NCI-H526 (cell line): ENCODE data around the gene MVD.

ENCODE experiments used
- DNase-seq, 2 experiments: peaks; one replicate each; lab custom pipeline; 2025; lab: John Stamatoyannopoulos, UW

Gene MVD, protein sequence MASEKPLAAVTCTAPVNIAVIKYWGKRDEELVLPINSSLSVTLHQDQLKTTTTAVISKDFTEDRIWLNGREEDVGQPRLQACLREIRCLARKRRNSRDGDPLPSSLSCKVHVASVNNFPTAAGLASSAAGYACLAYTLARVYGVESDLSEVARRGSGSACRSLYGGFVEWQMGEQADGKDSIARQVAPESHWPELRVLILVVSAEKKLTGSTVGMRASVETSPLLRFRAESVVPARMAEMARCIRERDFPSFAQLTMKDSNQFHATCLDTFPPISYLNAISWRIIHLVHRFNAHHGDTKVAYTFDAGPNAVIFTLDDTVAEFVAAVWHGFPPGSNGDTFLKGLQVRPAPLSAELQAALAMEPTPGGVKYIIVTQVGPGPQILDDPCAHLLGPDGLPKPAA

DNA sequence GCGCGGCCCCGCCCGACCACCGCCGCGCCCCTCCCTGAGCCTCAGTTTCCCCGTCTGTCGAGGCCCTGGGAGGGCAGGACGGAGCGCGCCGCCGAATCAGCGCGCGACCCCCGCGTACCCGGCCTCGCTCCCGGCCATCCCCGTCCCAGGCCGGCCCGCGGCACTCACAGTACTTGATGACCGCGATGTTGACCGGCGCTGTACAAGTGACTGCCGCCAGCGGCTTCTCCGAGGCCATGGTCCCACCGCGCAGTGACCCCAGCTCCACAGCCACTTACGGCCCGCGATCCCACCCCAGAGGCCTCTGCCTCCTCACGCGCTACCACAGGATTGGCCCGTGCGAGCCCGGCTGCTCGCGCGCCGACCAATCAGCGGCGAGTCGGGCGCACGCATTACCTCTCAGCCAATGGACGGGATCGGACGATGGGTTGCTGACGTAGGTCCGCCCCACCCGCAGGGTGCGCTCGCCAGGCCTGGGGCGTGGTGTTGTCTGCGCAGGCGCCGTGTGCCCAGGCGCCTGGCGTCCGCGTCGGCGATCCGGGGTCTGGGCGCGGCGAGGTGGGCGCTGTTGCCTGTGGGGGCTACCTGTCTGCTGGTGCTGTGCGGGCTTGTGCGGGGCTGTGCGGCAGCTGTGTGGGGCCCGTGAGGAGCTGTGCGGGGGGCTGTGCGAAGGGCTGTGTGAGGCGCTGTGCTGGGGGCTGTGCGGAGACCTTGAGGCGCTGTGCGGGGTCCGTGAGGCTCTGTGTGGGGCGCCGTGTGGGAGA lies at the start of gene MVD:
MVD (minus strand) TSS at position 249 of the 764 bp plus-strand sequence; CDS start at position 238, 11 bp downstream.
- peak; percentile 73 to 95 for DNase-seq

DNA sequence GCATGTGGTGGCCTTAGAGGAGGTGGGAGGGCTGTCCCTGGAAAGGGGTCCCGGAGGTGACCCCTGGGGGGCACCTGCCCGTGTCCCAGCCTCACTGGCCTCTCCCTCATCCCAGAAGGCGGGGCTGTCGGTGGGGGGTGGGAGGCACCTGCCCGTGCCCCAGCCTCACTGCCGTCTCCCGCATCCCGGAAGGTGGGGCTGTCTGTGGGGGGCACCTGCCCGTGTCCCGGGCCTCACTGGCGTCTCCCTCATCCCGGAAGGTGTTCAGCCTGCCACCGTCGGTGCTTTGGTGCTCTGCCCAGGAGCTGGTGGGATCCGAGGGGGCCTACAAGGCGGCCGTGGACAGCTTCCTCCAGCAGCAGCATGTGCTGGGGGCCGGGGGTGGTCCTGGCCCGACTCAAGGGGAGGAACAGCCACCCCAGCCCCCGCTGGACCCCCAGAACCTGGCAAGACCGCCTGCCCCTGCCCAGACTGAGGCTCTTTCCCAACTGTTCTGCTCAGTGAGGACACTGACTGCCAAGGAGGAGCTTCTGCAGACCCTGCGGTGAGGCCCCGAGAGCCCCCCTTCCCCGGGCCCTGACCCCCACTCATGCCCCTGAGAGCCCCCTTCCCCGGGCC lies 49.6 kb upstream of the MVD start:
- DNase-seq = no peak

DNA sequence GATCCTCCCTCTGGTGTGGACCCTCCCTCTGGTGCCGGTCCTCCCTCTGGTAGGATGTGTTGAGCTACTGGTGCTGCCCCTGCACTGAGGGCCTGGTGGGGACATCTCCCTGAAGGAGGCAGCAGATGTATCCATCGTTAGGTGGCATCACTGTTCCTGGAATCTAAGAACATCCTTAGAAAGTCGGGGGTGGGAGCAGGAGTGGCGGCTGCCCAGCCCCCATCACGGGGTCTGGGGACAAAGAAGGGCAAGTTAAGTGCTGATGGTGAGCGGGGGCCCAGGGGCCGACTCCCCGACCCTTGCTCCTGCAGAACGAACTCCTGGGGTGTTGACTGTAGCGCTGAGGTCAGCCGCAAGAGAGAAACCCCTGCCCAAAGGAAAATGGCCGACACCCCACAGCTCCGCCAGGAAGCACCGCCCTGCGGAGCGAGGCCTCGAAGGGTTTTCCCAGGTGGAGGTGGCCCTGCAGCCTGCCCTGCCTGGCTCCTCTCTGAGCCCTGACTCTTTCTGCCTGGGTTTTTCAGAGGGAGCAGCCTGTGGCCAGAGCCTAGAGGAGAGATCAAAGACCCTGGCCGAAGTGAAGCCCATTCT lies 49.0 kb upstream of the MVD start:
- no peak for DNase-seq

DNA sequence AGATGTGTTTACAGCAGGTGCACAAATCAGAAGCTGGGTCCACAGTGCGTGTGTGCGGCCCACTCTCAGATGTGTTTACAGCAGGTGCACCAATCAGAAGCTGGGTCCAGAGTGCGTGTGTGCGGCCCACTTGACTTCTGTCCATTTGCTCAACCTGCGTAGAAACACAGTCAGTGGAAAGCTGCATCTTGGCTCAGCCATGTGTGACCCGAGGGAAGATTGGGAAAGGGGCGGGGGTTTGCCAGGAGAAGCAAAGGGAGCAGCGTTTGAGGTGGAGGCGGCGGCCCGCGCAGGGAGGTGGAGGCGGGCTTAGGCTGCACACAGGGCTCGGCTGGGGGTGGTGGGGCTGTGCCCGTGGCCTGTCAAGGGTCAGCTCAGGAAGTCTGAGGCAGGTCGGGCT lies 47.7 kb upstream of the MVD start:
- DNase-seq = no peak

DNA sequence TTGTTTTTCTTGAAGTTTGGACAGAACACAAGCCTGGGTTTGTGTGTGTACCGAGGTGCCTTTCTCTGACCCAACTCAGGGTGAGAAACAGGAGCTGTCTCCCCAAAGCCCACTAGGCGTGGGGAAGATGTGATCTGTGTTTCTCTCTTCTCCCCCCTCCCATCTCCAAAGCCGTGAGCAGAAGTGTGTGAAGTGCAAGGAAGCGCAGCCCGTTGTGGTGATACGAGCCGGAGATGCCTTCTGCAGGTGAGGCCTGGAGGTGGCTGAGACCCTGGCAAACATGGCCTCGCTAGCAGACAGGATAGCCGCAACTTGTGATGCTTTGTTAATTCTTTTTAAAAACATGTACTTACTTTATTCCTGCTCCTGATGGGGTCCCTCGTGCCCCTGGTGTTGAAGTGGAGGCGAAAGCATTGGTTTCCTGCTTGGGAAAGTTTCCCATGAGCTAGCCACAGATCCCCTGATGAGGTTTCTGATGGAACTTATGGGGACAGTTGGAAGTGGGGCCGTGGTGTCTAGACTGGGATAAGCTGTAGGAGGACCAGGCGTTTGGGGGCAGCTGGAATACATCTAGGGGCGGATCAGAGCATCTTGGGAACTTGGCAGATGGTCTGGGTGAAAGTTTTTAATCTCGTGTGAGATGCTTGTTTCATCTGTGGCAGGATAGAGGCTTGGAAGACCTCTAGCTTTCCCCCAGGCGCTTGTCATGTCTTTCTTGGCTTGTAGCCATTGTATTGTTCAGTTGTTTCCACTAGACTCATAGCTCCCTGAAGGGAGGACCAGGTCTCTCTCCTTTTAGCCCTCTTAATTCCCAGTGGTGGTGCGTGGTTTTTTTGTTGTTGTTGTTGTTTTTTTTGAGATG lies 44.3 kb upstream of the MVD start:
- no peak for DNase-seq

DNA sequence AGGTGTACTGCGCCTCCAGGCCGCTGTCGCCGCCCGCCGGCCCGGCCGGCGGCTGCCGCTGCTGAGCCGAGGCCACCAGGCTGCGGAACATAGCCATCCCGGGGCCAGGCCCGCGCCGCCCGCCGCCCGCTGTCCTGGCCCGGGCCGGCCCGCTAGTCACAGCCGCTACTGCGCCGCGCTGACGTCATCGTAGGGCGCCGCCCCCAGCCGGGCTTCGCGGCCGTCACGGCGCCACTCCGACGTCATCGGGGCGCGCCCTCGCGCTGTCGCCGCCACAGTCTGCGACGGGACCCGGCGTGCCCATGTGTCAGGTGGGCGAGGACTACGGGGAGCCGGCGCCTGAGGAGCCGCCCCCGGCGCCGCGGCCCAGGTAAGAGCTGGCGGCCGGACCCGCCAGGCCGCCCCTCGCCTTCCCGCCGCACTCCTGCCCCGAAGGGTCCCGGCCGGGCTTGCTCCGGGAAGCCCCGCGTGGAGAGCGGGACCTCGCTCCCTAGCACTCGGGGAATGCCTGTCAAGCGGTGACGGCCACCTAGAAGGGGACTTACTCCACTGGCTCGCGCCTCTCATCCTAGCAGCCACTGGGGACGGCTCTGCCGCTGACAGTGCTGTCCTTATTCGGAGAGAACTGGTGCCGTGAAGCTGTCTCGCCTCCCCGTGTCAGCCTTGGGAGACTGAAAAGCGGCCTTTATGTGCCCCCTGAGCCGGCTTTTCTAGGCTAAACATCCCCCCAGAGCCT lies 43.5 kb upstream of the MVD start, which contains the start of the genes CTU2 and RNF166:
CTU2 (plus strand) TSS at position 275 of the 736 bp plus-strand sequence; CDS start at position 303, 28 bp downstream.
RNF166 (minus strand) TSS at position 180 of the 736 bp plus-strand sequence; CDS start at position 97, 83 bp downstream.
- DNase-seq = peak in 1 of 2 experiments; percentile 86

DNA sequence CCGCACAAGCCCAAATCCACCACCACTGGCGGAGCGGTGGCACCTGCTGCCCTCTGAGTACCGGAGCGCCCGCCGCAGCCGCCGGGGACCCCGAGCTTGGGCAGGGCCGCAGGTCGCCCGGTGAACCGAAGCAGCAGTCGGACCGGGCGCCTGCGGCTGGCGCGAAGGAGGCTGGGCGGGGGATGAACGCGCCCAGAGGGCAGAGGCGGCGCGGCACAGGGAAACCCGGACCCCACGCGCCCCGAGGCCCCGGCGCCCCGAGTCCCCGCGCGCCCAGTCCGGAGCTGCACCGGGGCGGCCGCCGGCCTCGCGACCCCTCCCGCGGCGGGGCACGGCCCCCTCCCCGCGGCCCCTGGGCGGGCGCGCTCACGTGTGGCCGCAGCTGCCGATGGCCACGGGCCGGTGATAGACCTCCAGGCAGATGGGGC lies 42.9 kb upstream of the MVD start:
- peak in 1 of 2 experiments; percentile 4 for DNase-seq

DNA sequence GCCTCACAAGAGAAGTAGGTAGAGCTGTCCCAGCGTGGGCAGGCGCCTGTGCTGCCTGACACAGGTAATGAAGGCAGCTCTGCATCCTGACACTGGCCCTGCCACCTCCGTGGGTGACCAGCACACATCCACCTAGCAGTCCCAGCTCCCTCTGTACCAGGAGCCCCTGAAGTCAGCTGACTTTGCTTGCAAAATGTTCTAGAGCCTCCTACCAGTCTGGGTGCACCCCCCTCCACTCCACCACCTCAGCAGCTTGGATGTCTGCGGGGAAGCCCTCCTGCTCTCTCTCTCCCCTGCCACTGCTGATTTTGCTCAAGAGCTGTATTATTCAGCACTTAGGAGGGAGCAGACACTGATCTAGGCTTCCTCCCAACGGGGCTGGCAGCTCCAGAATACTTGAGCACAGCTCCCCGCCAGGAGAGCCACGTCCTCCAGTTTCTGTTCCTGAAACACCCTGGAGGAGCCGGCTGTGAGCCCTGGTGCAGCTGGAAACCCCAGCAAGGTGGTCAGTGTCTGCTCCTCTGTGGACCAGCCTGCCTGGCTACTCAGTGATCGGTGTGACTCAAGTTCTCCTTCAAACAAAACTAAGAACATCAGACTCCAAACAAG lies 42.3 kb upstream of the MVD start:
- no peak for DNase-seq

DNA sequence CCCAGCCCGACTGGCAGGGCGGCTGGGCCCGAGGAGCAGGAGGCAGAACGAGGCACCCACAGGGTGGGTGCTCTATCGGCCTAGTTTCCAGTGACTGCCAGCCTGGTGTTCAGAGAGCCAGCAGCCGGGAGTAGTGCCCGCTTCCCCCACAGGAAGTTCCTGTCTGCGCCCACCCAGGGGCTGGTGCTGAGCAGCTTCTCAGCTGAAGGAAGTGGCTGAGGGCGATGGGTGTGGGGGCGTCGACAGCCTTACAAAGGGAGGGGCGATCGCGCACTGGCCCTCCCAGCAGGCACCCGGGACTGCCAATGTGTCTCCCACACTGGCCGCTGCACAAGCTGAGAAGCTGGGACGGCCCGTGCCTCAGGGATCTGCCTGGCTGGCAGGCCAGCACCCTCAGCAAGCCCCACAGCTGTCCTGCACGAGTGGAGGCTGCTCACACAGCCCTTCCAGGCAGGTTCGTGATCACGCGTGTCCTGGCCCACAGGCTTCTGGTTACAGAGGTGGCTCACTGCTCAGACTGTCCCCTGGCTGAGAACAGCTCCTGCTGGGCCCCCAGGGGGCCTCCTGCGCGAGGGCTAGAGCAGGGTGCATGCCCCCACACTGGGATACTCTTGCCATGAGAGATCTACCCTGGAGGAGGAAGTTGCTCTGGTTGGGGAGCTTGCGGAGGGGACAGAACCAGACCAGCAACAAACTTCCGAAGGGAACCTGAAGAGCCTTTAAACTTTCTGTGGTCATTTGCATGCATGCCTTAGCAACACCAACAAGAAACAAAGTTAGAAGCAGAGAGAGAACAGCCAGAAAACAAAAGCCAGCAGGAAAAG lies 40.8 kb upstream of the MVD start:
- DNase-seq = no peak

DNA sequence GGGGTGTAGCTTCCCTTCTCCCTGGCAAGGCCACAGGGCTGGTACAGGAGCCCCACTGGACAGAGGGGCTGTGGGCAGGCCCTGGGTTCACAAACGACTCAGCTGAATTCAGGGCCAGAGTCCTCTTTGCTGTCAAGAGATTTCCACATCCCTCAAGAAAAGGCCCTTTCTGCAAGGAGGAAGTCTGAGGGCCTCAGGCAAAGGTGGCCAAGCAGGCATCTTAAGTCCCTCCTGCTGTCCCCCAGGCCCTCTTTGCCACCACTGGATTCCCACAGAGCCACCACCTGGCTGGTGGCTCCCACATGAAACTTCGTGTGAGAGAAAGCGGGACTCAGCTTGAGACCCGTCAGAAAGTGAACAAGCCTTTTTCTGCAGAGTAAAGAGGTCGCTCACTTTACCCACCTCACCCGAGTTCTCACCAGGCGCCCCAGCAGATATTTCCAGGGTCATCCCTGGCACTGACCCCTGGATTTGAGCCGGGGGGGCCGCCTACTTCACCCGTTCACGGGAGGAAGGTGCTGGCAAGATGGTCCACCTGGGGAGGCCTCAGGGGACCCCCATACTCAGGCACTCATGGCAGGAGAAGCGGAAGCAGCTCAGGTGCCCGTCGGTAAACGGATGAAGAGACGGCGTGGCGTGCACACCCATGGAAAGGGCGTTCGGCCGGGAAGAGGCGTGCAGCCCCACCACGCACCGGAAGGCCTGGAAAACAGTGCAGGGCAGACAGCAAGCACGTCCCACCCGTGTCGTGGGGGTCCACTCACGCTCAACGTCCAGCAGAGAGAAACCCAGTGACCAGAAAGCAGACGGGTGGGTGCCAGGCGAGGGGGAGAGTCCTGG lies 39.7 kb upstream of the MVD start:
- no peak for DNase-seq

DNA sequence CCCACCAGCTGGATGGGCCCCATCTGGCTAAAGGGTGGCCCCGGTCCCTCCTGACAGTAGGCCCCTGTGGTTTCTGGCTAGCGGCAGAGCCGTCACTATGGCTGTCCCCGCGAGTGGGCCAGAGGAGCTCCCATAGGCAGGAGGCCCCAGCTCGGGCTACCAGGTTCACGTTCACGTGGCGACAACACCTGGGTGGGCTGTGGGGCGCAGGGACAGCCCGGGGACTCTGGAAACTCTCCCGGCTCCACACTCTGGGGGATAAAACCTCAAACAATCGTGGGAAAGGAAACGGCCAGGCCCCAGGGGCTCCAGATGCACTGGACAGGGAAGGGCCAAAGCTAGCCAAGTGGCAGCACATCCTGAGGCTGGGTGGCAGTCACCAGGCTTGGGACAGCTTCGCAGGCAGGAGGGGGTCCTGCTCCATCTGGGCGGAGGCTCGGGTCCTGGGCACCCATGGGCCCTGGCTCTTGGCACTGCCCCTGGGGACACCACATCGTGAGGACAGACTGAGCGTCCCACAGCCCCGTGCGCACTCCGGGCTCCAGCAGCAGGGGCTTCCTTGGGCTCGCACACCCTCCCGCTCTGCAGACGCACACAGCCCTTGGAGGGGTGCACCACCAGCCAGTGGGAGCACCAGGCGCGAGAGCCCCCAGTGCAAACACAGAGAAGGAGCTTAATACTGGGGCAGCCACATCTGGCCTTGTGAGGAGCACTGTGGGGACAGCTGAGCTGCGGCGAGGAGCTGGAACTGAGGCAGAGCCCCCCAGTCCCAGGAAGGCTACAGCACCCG lies 38.9 kb upstream of the MVD start:
- no peak for DNase-seq

DNA sequence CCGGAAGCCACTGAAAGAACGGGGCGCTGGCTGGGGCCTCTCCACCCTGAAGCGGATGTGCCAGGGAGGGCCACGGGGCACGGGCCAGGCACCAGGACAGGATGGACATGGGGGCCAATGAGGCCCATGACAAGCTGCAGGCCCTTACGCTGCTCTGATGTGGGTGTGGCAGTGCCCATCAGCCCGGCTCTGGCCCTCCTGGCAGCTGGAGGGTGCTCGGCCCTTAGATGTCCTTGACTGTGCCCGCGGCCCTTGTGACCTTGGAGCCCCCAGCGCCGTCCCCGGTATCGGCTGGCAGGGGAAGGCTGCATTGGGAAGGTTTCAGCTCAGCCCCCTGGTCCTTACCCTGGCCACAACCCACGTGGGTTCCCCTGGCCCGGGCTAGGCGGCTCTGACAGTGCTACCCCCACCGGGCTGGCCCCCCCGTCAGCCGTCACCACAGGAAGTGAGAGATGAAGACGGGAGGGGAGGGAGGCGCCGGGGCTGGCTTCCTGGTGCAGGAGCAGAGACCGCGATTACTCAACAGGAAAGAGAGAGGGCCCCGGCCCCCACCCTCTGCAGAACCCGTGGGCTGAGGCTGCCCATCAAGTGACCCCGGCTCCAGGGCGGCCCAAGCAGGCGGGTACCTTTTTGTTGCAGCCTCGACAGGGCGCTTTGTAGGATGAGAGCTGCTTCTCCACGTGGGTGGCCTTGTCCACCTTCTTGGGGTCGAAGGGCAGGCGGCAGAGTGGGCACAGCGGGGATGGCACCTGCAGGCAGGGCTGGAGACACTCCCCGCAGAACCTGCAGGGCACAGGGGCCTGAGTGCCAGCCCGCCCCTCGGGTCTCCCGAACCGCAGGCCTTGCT lies 38.0 kb upstream of the MVD start:
- no peak for DNase-seq

DNA sequence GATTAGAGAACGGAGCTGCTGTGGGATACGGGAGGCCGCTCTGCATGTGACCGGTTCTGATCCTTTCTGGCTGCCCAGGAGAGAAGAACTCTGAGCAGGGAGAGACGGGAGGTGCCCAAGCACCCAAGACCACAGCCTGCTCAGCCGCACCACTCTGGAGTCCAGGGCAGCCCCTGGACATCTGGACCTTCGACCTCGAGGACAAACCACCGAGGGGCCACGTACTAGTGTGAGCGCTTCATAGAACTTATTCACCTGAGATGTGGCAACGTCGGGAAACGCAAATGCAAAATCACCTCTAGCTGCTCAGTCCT lies 37.4 kb upstream of the MVD start:
- DNase-seq = no peak

DNA sequence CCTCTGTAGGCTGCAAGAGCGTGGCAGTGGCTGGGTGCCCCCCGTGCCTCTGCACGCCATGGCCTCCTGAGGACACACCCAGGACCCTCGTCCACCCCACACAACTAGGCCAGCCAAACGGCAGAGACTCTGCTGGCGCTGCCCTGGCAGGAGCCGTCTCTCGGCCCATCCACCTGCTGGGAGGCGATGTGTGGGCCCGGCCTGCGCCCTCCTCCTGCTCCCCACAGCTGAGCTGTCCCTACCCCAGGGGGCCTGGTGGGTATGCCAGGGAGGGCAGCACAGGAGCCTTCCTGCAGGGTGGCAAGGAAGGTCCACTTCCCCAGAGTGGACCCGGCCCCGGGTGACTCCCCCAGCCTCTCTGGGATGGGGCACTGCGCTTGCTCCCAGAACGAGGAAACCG lies 36.3 kb upstream of the MVD start:
- no peak for DNase-seq

DNA sequence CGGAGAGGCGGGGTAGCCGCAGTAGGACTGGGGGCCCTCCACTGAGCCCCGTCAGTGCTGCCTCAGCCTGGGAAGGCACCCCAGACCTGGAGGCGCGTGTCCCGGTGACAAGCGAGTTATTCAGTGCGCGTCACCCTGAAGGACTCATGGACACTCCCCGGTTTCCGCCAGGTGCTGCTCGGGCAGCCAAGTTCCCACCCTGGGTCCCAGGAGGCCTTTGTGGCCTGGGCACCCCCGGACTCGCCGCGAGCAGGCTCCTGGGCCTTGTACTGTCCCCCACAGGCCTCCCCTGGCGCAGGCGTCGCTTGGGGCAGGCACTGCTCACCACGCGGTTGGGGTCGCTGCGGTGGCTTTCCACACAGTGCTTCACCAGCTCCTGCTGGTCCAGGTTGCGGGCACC lies 35.8 kb upstream of the MVD start:
- no peak for DNase-seq

DNA sequence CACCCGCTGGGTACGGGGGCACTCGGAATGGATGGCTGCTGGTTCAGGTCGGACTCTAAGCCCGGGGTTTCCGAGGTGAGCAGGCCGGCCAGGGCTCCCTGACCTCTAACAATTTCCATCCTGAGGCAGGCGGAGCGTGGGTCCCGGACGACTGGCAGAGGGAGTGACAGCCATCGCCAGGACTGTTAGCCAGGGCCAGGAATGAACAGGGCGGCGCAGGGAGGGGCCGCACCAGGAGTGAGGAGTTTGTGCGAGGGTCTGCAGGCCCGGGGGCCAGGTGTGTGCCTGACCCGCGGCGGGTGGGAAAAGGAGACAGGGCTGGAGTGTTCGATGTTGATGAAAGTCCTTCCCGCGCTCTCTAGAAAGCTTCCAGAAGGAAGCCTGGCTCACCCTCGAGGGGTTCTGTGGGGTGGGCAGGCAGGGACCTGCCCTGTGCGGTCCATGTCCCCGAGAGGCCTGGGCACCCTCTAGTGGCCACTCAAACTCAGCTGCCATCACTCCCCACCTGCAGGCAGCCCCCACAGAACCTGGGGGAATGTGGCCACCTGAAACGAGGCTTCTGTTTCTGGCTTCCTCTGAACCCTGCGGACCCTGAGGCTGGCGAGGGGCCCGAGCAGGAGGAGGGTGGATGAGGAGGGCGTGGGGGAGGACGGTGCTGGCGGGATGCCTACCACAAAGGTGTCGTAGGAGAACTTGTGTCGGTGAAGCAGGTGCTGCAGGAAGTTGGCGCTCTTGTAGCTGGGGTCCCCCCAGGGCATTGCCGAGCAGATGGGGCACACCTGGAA lies 35.1 kb upstream of the MVD start:
- peak in 1 of 2 experiments; percentile 18 for DNase-seq
